Measurements from ENCODE around the gene ZFPM1. TPM values are rescaled to one million over a fixed set of nuclear protein-coding genes. Genes with fewer than 3 reads are reported as not detected.

Gene ZFPM1
- total RNA-seq, 1 donor from 2014 or later, result 5.5 TPM

GRCh38 chr16:88458039-88458772 is 5.1 kb downstream of the ZFPM1 start:
- no peaks in the 10 kb centered on the region for H3K36me3 ChIP-seq
- peaks cover 7 to 22% of the 10 kb centered on the region in 2 donors for H3K4me1 ChIP-seq
- H3K27ac ChIP-seq, result no peak overlapping the region
- no peaks in the 10 kb centered on the region for H3K27me3 ChIP-seq
- TF ChIP-seq CTCF (IDR thresholded peaks at IDR 0.05), result no peak
- no peak overlapping the region for H3K4me3 ChIP-seq
- no peaks in the 10 kb centered on the region for H3K9me3 ChIP-seq
- DNase-seq (ENCODE audit: low spot score in 2 of 2), result no peak
- intact Hi-C loops (cut with DNase I), result no loop called here

- intact Hi-C loops (cut with DNase I), result no loop called here
- no peaks in the 10 kb centered on the region for H3K36me3 ChIP-seq
- no peak overlapping the region for H3K4me3 ChIP-seq
- H3K27me3 ChIP-seq, result no peaks in the 10 kb centered on the region
- H3K4me1 ChIP-seq, result peaks cover 7 to 20% of the 10 kb centered on the region in 2 donors
- no peak for TF ChIP-seq CTCF (IDR thresholded peaks at IDR 0.05)
- DNase-seq (ENCODE audit: low spot score in 2 of 2), result no peak
- H3K9me3 ChIP-seq, result no peaks in the 10 kb centered on the region
- no peak overlapping the region for H3K27ac ChIP-seq
Observed at GRCh38 chr16:88458773-88459235, 5.7 kb downstream of the ZFPM1 start.

- no peak overlapping the region for H3K4me3 ChIP-seq
- no peak for TF ChIP-seq CTCF (IDR thresholded peaks at IDR 0.05)
- intact Hi-C loops (cut with DNase I), result no loop called here
- H3K4me1 ChIP-seq, result peaks cover 0 to 13% of the 10 kb centered on the region in 2 donors
- no peaks in the 10 kb centered on the region for H3K36me3 ChIP-seq
- H3K27ac ChIP-seq, result no peak overlapping the region
- H3K27me3 ChIP-seq, result no peaks in the 10 kb centered on the region
- DNase-seq (ENCODE audit: low spot score in 2 of 2), result no peak
- H3K9me3 ChIP-seq, result no peaks in the 10 kb centered on the region
Observed at GRCh38 chr16:88459366-88460073, 6.4 kb downstream of the ZFPM1 start.

- no peaks in the 10 kb centered on the region for H3K27me3 ChIP-seq
Observed at GRCh38 chr16:88460496-88461330, 7.6 kb downstream of the ZFPM1 start.

More at GRCh38 chr16:88460496-88461330, 7.6 kb downstream of the ZFPM1 start:
- no peak for DNase-seq (ENCODE audit: low spot score in 2 of 2)
- Histone ChIP-seq H3K4me1 (peaks cover 0 to 6% of the 10 kb centered on the region in 2 donors), H3K27ac (no peak overlapping the region), H3K9me3 (no peaks in the 10 kb centered on the region), H3K36me3 (no peaks in the 10 kb centered on the region), H3K4me3 (no peak overlapping the region)
- intact Hi-C loops (cut with DNase I), result no loop called here
- TF ChIP-seq CTCF (IDR thresholded peaks at IDR 0.05), result no peak

All from ascending aorta (tissue), 2 donors.